ENCODE results near the gene KIFC1. TPM values are rescaled to one million over a fixed set of nuclear protein-coding genes. Genes with fewer than 3 reads are reported as not detected.

KIFC1 gene
- total RNA-seq, 1 experiment from 2014 or later = 128 TPM

GRCh38 chr6:33426590-33427511, 35.2 kb downstream of the KIFC1 start:
- DNase-seq (ENCODE audit: low read depth) = no peak

GRCh38 chr6:33427585-33428223, 36.1 kb downstream of the KIFC1 start:
- no peak for DNase-seq (ENCODE audit: low read depth)

DNA sequence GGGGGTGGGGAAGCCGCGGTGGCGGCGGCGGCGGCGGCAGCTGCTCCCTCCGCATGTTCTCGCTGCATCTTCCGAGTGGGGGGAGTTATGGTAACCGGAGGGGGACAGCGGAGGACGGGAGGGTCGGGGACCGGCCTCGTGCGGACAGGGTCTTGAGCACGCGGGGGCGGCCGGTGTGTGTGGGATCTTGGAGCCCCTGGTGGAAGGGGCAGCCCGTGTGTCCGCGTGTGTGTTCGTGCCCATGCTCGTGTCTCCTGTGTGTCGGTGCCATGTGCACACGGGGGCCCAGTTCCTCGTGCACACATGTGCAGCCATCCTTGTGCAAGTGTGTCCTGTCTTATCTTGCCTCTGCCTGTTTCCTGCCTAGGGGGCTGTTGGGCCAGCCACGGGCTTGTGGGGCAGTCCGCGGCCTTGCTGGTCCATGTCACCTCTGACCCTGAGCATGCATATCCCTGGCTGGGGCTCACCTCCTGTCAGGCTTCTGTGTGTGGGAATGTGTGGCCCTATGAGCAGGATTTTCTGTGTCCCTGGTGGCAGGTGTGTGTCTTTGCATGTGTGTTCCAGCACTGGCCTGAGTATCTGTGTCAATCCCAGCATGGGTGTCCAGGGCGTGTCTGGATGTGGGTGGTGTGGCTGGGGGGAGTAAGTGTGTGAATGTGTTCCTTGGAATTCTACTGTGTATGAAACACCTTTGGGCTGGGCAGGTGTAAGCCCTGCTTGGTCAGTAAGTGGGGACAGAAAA, 36.8 kb downstream of the KIFC1 start:
- DNase-seq (ENCODE audit: low read depth) = peak; percentile 35

GRCh38 chr6:33428966-33429749, 37.5 kb downstream of the KIFC1 start:
- no peak for DNase-seq (ENCODE audit: low read depth)

- DNase-seq (ENCODE audit: low read depth) = no peak
These were observed 38.1 kb downstream of the KIFC1 start for GRCh38 chr6:33429750-33430052.

DNA sequence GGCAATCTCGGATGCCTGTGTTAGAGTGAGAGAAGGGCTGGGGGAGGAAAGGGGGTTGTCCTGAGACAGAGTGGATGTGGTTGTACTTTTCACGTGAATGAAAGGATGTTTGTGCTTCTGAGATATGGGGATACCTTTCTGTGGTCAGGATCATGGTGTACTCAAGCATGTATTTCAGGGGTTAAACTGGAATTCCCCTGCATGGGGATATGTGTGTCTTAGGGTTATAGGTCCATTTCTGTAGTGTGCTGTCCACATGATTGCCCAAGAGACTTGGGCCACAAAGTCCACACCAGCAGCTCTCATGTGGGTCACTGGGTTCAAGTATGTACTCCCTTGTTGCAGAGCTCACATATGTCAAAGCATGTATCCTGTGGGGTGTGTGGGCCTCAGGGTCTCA, 38.7 kb downstream of the KIFC1 start:
- DNase-seq (ENCODE audit: low read depth) = no peak

- DNase-seq (ENCODE audit: low read depth) = peak; percentile 34
These were observed 39.6 kb downstream of the KIFC1 start for GRCh38 chr6:33430991-33431879.

- DNase-seq (ENCODE audit: low read depth) = no peak
These were observed 40.4 kb downstream of the KIFC1 start for GRCh38 chr6:33431880-33432541.

DNA sequence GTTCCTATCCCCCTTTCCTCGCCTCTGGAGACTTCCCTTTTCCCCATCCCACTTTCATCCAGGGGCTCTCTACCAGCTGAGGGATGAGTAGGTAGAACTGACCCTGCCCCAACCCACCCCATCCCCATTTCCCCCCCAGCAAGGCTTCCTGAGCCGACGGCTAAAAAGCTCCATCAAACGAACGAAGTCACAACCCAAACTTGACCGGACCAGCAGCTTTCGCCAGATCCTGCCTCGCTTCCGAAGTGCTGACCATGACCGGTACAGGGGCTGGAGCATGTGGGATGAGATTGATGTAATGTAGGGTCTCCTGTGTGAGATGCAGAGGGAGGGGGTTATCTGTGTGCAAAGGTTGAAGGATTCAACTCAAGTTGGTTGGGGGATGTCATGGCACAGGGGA, 40.9 kb downstream of the KIFC1 start:
- no peak for DNase-seq (ENCODE audit: low read depth)

GRCh38 chr6:33433001-33433543, 41.4 kb downstream of the KIFC1 start:
- DNase-seq (ENCODE audit: low read depth) = no peak

DNA sequence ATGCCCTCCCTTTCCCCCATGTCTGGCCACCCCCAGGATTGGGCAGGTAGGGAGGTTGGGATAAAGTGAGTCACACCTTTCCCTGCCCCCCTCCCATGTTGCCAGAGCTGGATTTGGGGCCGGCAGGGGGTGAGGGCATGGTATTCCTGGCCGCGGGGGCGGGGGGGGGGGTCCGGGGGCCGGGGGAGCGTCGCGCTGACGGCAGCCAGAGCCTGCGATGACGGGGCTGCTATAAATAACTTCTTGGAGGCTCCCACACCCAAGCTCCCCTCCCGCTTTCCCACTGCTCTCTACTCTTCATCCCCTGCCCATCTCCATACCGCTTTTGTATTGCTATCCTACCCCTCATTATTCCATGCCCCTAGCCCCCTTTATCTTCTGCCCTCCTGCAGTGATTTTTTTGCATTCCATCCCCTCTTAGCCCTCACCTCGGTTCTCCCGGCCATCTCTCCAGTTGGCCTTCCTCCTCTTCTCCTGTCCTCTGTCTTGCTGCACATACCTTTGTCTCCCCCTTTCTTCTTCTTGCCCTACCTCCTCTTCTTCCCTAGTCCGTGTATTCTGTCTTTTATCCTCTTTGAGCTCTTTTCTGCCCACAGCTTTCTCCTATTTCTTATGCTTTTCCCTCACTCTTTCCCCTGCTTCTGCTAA, 42.0 kb downstream of the KIFC1 start:
- DNase-seq (ENCODE audit: low read depth) = no peak

- DNase-seq (ENCODE audit: low read depth) = no peak
These were observed 43.3 kb downstream of the KIFC1 start for GRCh38 chr6:33434961-33435360.

DNA sequence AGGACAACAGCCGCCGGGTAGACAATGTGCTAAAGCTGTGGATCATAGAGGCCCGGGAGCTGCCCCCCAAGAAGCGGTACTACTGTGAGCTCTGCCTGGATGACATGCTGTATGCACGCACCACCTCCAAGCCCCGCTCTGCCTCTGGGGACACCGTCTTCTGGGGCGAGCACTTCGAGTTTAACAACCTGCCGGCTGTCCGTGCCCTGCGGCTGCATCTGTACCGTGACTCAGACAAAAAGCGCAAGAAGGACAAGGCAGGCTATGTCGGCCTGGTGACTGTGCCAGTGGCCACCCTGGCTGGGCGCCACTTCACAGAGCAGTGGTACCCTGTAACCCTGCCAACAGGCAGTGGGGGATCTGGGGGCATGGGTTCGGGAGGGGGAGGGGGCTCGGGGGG, 46.0 kb downstream of the KIFC1 start:
- no peak for DNase-seq (ENCODE audit: low read depth)

DNA sequence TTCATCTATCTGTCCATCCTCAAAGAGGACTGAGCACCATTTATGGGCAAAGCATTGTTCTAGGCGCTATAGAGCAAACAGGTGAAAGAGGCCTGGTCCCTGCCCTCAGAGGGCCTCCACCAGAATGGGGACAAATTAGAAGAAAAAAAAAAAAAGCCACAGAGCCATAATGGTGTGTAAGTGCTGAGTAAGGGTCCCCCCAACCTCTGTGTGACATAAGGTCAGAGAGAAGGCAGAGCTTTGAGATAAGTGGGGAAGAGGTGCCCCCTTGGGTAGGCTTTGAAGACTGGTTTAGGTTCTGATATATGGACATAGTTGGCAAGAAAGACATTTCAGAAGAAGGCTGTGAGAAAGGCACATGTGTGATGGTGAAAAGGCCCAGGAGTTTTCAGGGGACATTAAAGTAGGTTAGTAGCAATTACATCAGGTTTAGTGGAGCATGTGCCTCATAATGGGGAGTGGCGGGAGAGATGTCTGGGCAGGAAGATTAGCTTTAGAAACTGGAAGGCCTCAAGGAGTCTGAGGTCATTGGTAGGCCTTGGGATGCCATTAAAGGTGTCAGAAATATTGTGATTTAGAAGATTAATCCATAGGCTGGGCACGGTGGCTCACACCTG, 47.5 kb downstream of the KIFC1 start:
- DNase-seq (ENCODE audit: low read depth) = no peak

DNA sequence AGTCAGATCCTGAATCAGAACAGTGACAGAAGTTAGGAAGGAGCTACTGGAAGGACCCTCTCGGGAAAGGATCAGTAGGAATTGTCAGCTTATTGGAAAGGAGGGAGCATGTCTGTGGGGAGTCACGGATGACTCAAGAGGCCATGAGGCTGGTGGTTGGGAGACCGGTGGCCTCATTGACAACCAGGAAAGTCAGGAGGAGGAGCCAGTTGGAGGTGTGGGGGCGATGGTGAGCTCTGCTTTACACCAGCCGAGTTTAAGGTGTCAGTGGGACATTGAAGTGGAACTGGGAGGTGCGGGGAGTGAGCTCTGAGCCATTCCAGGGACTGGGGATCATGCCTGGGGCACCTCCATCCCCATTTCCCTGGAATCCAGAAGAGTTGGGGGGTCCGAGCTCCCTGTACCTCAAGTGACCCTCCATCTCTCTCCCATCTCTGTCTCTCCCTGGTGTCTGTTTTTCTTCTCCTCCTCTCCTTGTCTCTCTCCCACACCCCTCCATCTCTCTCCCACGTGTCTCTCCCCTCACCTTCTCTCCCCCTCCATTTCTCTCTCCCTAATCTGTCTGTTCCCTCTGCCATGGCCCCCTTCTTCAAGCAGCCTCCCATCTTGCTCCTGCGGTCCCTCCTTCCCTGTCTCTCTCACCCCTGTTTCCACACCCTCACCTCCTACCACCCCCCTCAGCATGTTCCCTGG, 48.5 kb downstream of the KIFC1 start:
- no peak for DNase-seq (ENCODE audit: low read depth)

GRCh38 chr6:33440649-33441309, 49.2 kb downstream of the KIFC1 start:
- no peak for DNase-seq (ENCODE audit: low read depth)

DNA sequence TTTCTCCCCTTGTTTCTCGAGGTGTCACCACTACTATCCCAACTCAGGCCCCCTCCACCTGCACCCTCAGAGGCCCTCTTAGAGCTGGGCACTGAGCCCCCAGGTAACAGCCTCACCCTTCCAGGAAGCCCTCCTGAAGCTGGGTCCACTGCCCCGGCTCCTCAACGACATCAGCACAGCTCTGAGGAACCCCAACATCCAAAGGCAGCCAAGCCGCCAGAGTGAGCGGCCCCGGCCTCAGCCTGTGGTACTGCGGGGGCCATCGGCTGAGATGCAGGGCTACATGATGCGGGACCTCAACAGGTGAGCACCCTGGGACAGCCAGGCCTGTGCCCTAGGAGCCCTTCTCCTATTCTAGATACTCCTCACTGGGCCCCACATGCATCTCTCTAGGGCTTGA, 49.8 kb downstream of the KIFC1 start:
- DNase-seq (ENCODE audit: low read depth) = no peak

GRCh38 chr6:33442283-33442682, 50.7 kb downstream of the KIFC1 start:
- DNase-seq (ENCODE audit: low read depth) = no peak

Data from RPMI7951 (cell line).